Stimulated activated CD8-positive, alpha-beta memory T cell treated with anti-CD3 and anti-CD28 coated beads, Interleukin-7, amount 100 ng/mL, for 4 hours (primary cell): ENCODE measurements around the gene MADD.

Source experiments
- DNase-seq, 2 donors: peaks; one replicate each; pipeline ENCODE4 v3.0.0-alpha.2; 2020; ENCODE audit warnings: low read depth in 2 of 2

MADD gene

GRCh38 chr11:47251751-47252150 is 18.2 kb upstream of the MADD start:
- no peak for DNase-seq

GRCh38 chr11:47253660-47254059 is 16.3 kb upstream of the MADD start:
- DNase-seq: no peak

DNA sequence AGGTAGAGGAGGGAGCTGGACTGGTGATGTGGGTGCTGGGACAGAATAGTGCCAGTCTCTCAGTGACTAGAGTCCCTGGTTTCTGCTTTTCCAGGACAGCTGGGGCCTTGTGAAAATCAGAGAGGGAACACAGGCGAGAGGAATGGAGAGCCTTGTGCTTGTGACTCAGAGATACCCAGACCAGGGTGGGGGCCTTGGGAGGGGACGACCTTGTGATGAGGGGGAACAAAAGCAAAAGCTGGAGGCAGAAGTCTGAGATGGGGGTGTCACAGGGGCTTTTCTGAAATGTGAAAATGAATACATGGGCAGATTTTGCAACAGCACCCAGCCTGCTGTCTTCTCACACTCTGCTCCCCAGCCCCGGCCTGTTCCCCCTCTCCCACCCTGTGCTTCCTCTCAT is 15.5 kb upstream of the MADD start:
- DNase-seq: no peak

- no peak for DNase-seq
Observed at GRCh38 chr11:47256374-47256773, 13.6 kb upstream of the MADD start.

- no peak for DNase-seq
Observed at GRCh38 chr11:47257177-47257516, 12.8 kb upstream of the MADD start.

GRCh38 chr11:47257517-47258316 is 12.2 kb upstream of the MADD start, which contains the start of gene NR1H3:
Gene NR1H3, plus strand, starts transcription at chr11:47257996. Its CDS starts 1,221 bp downstream, at chr11:47259217.
- DNase-seq: no peak

DNA sequence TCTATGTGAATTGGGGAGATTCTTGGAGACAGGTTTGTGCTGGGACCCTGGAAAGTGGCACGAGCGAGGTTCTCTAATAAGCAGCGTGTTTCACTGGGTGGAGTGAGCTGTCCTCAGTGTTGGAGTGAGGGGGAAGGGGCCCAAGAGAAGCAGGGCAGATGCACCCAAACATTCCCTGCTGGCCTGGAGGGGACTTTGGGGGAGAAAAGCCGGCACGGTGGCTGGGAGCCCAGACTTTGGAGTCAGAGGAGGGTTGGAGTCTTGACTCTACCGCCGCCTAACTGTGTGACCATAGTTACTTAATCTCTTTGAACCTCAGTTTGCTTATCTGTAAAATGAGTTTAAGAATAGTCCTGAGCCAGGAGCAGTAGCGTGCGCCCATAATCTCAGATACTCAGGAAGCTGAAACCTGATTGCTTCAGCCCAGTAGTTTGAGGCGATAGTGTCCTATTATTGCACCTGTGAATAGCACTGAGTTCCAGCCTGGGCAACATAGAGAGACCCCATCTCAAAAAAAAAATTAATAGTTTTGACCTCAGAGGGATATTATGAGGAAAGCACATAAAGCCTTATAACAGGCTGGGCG is 11.5 kb upstream of the MADD start:
- DNase-seq: no peak

DNA sequence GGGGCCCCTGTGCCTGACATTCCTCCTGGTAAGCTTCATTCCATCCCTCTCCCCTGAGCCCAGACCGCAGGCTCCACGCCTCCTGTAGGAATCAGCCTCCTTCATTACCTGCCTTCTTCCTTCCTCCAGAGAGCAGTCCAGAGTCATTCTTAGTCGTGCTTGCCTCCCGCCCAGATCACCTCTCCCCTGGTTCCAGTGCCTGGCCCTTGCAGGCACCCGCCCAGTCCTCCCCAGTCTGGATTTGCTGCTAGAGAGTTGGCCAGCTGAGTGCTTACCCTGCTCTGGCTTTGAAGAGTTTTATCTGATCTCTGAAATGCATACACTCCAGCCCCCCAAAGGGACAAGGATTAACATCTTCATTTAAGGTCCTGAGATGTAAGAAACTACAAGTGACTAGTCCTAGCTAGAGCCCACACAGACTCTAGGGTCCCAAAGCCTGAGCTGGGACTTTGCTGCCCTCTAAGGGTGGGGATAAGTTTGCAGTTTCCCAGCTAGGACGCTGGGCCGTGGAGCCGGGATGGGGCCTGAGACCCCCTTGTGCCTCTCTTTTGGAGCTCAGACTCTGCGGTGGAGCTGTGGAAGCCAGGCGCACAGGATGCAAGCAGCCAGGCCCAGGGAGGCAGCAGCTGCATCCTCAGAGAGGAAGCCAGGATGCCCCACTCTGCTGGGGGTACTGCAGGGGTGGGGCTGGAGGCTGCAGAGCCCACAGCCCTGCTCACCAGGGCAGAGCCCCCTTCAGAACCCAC is 10.5 kb upstream of the MADD start:
- peak in 1 of 2 donors; percentile 12 for DNase-seq

- no peak for DNase-seq
Observed at GRCh38 chr11:47260366-47260765, 9.6 kb upstream of the MADD start.

- no peak for DNase-seq
Observed at GRCh38 chr11:47261291-47261800, 8.6 kb upstream of the MADD start.

DNA sequence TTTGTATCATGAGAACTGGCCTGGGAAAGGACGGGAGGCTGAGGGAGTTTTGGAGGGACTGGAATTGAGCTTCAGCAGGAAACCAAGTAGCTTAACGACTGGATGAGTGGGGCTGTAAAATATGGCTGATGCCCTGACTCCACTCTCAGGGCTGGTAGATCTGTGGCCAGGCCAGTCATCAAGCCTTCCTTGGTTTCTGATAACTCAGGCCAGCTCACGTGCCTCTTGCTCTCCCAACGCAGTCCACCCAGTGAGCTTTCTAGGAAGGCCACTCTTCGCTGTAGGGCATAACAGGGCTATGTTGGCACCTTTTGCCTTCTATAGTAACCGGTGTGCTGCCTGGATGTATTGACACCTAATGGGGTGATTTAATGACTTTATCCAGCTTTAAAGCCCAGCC is 5.8 kb upstream of the MADD start:
- no peak for DNase-seq

DNA sequence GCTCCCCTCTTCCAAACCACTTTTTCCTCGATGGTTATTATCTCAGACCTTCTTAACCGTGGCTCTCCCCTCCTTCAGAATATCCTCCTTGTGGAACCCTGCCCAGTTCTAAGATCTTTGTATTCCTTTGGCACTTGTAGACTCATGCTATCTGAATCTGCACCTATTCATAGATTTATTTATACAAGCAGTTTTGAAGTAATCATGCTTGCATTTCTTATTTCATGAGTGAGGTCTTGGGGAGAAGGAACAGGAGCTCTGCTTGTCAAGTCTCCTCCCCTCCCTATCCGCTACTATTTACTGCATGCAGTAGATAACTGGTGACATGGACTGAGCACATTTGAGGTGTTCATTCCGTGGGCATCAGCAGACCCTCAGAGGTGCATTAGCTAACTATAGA is 5.4 kb upstream of the MADD start:
- no peak for DNase-seq

DNA sequence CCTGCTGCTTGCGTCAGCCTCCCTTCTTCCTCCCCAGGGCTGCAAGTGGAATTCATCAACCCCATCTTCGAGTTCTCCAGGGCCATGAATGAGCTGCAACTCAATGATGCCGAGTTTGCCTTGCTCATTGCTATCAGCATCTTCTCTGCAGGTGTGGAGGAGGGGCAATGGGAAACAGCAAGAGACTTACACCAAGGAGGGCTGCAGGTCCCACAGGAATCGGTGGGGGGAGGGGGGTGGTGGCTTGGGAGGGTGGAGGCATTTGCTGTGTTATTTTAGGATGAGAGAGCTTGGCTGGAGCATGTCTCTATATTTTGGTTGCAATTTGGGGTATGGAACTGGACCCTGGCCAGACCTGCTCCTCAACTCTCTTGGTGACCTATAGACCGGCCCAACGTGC is 2.1 kb upstream of the MADD start:
- no peak for DNase-seq

DNA sequence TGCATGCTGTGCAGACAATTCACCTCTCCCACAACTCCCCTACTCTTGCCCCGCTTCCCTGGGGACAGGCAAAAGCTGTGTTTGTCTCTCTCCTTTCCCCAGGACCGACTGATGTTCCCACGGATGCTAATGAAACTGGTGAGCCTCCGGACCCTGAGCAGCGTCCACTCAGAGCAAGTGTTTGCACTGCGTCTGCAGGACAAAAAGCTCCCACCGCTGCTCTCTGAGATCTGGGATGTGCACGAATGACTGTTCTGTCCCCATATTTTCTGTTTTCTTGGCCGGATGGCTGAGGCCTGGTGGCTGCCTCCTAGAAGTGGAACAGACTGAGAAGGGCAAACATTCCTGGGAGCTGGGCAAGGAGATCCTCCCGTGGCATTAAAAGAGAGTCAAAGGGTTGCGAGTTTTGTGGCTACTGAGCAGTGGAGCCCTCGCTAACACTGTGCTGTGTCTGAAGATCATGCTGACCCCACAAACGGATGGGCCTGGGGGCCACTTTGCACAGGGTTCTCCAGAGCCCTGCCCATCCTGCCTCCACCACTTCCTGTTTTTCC is 1.4 kb upstream of the MADD start:
- no peak for DNase-seq

- peak; percentile 63 to 85 for DNase-seq
Observed at GRCh38 chr11:47269002-47269828, 718 bp upstream of the MADD start.

- DNase-seq: peak in 1 of 2 donors; percentile 26
Observed at GRCh38 chr11:47270331-47271271, 668 bp downstream of the MADD start.

- no peak for DNase-seq
Observed at GRCh38 chr11:47271328-47271727, 1.4 kb downstream of the MADD start.

DNA sequence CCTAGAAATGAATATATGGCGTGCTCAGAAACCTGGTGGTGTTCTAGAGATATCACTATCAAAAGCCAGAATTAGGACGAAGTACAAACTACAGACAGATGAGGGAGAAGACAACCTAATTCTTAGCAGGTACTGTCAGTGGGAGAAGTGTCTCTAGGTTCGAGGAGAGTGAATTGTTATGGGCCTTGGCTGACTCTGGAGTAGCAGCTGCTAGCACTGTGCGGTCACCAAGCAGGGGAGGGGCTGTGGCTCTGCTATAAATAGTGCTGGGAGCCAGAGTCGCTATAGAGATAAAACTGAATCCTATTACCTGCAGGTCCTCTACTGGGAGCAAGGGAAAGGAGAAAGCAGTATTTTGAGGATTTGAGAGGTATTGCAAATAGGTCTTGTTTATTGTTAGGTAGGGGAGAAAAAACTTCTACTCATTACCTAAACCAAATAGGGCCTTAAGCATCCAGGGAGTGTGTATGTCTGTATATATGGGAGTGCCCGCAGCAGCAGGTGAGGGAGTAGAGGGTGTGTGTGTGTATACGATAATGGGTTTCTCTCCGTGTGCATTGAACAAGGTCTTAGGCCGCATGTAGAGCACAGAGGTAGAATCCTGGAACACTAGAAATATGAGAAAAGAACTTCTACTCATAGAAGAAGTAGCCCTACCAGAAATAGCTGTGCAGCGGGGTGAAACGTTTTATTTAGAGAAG is 2.2 kb downstream of the MADD start:
- no peak for DNase-seq

GRCh38 chr11:47272706-47273105 is 2.8 kb downstream of the MADD start:
- DNase-seq: no peak
